NCI-H524 (cell line): ENCODE data around the gene NT5C3A.
"Not testable (repeated sequence)": the region's sequence is repeated elsewhere in the genome, so short reads cannot be mapped to it uniquely, and the experiment has no call there.

Experiments used
- DNase-seq, 2 experiments: peaks; one replicate each; lab custom pipeline; 2025; lab: John Stamatoyannopoulos, UW

Gene NT5C3A

GRCh38 chr7:33041631-33042428, 20.7 kb downstream of the NT5C3A start:
- DNase-seq = no peak

DNA sequence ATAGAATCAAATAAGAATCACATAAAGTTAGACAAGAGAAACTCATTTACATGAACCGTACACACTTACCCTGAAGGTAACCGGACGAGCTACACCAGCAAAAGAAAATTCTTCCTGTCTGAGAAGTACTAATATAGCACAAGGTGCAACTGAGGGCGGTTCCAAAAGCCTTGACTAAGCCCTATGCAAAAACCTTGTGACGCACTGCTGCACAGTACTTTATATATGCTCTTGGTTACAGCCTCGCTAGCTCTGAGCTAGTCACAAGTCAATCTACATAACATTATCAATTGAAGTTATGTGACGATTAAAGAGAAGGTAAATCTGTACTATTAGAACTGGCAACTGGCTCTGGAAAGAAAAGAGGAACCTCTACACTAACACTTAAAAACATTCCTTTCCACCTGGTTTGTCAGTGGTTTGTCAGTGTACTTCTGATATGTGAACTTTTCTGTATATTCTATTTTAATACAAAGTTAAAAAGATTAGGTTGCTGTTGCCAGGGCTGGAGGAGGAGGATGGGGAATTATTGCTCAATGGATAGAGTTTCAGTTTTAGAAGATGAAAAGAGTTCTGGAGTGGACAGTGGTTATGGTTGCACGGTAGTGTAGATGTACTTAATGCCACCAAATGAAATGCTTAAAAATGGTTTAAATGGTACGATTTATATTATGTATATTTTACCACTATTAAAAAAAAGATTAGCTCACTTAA, 21.6 kb downstream of the NT5C3A start:
- DNase-seq = no peak

GRCh38 chr7:33039903-33040292, 22.7 kb downstream of the NT5C3A start:
- no peak for DNase-seq

DNA sequence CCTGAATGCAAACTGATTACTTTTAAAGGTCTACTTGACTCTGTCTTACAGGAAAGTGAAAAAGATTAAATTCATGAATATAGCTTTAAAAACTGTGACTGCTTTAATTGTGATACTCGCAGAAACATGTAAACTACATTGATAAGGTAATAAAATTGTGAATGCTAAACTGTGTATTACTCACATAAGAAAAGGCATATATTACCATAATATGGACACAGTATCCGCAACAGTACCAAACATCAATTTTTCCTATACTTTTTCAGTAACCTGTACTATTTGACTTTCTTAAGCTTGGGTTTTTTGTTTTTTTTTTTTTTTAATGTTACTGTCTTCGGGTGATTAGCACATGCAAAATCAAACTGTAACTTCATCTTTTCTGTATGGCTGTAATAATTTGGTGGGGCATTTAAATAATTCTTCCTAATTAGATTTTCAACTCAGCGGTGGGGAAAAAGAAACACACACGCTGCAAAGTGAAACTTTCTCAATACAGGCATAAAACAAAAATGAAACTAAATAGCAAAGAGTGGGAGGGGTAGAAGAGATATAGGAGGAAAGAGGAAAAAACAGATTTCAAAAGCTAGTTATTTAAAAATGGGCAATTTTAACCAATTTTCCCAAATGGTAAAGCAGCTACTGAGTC, 23.2 kb downstream of the NT5C3A start:
- DNase-seq = no peak

- DNase-seq = no peak
These were observed 23.9 kb downstream of the NT5C3A start for GRCh38 chr7:33038639-33039038.

DNA sequence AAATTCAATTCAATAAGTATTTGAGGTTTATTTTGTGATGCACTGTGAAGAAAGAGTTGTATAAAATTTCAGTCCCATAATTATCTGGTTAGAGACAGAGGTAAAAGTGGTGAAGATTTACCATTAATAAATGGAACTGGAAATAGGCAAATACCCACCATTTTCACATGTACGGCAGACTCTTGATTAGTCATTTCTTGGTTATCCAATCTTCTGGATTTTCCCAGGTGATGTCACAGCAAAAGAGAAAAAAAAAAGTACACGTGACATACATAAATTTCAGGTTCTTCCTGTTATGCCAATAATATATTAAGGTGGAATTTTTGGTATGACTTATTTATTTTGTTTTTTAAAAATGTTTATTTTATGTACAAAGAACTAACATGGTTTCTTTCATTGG, 26.8 kb downstream of the NT5C3A start:
- no peak for DNase-seq

- DNase-seq = no peak
These were observed 38.3 kb downstream of the NT5C3A start for GRCh38 chr7:33024189-33024757.

DNA sequence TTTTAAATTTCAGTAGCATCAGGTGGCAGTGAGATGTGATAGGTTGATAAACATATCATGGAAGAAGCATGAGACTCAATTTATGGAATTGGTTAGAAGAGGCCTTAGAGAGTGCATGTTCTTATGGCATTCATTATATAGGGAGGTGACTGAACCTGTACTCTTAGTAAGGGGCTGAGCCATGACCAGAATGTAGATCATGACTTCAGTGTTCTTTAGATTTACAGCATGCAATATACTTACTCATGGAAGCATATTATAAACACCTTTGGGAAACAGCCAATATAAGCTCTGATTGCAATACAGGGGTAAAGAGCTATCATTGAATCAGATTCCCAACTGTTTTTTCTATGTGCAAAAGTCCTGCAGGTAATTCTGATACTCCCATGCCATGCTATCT, 50.2 kb downstream of the NT5C3A start:
- no peak for DNase-seq

- no peak for DNase-seq
These were observed 52.8 kb downstream of the NT5C3A start for GRCh38 chr7:33009734-33010133.

DNA sequence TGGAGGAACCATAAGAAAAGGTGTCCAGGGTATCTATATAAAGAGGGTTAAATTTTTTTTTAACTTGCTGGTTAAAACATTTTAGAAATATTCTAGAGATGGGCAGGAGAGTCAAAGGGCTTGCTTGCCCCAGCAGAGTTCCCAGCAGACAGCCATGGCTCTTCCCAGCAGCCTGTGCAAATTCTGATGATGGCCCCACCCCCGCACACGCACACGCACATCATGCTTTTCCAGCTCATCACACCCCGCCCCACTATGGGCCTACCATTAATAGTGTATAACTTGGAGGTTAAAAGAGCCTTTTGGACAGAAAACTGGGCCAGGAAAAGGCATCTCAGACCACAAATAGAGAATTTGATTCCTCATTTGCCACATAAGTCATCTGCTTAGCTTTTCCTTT, 56.9 kb downstream of the NT5C3A start:
- not testable (repeated sequence) for DNase-seq

DNA sequence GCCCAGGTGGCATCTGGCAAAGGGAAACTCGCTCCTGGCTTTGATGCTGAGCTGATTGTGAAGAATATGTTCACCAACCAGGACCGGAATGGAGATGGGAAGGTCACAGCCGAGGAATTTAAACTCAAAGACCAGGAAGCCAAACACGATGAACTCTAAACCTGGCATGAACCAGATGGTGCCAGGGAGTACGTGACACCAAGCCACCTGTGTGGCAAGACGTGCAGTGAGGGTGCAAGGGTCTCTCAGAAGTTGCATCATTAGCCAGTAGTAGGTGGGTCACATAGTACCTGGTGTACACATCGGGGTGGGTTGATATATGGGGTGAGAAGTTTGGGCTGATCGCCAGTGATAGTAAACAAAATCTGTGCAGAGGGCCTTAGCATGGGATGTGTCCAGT, 57.4 kb downstream of the NT5C3A start:
- not testable (repeated sequence) for DNase-seq

DNA sequence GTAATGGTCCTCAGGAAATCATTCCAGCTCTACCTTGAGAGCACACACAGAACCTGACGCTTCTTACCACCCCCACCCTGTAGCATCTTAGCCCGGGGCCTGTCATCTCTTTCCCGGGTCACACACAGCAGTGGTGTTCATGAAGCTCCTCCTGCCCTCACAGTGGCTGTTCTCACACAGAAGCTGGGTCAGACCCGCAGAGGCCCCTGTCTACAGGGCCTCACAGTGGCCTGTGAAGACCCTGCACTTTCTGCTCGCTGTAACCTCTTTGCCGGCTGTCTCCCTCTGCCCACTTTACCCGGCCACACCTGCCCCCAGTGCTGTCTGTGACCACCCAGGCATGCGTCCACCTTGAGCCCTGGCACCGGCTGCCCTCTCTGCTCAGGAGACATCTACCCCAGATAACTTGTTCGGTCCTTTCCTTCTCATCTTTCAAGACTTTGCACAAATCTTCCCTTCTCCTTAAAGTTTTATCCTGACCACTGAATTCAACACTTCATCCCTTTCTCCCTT, 58.4 kb downstream of the NT5C3A start:
- DNase-seq = not testable (repeated sequence)

GRCh38 chr7:33003111-33003510, 59.5 kb downstream of the NT5C3A start:
- not testable (repeated sequence) for DNase-seq

DNA sequence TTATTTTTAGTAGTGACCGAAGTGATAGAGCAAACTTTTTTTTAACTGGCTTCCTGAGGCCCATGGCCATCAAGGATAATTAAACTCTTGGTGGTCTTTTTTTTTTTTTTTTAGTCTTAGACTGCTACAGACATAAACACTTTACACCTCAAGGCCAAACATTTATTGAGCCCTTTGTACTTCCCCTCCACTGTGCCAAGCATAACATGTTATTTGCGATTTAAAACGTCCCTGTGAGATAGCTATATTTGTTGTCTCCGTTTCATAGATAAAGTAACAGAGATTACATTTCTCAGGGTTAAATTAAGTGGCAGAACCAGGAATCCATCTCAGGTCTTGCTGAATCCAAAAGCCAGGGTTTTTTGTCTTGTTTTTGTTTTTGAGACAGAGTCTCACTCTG, 63.2 kb downstream of the NT5C3A start:
- DNase-seq = not testable (repeated sequence)

DNA sequence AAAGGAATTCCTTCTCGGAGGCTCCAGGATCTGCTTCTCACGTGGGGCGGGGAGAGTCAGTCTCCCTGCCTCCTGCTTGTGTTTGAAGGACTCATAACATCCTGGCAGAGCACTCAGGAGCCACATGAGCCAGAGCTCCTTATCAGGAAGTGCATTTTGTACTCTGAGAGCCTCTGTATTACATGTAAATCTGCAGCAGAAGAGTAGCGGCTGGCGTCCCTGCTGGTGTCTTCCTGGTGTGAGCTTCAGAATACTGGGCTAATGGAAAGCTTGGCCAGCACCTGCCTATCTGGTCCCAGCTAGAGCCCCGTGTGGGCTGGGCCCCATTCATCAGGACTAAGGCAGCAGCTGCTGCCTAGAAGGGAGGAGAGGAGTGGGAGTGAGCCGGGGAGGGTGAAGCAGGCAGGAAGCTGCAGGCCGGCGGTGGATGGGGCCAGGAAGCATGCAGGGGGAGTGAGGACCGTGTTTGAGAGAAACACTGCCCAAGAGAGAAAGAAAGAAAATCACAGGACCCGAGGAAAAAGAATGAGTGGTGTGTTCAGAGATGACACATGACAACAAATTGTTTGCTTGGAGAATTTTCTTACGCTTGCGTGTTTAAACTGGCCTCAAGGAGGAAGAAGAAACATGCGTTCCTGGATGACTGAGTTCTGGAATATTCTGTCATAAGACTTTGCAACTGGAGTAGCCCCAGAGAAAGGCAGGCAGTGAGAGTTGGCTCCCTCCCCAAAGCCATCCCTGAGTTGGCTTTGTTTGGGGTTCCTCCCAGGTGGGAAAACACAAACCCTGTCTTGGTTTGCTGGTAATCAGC, 64.0 kb downstream of the NT5C3A start:
- DNase-seq = not testable (repeated sequence)

DNA sequence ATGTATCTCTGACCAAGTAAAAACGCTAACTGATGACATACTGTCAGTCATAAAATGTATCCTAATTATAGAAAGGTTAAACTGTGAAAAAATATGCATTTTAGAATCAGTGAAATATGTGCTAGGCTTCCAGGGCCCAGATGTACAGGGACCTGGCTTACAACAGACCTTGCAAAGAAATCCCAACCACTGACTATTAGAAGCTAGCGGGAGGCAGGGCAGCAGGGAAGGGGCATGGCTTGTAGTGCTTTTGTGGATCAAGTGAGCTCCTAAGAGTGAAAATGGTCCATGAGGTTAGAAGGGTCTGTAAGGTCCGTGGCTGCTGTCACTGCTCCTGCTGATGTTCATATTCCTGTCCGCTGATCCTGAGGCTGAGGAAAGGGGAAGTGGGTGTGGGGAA, 64.6 kb downstream of the NT5C3A start:
- DNase-seq = not testable (repeated sequence)

DNA sequence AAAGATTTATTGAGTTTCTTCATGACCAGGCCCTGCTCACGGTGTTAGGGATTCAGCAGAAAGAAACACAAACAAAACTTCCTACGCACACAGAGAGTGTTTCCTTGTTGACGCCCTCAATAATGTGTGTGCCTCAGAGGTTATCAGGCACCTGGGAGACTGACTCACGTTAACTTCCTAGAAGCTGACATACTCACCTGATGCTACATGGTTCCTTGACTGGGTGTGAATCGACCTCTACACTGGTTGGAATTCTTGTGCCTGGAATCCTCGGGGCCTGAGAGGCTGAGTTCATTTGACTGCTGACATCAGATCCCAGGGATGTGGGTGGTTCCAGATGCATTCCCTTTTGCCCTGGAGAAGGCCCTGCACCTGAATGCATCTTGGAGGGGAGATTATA, 69.8 kb downstream of the NT5C3A start:
- DNase-seq = not testable (repeated sequence)

- not testable (repeated sequence) for DNase-seq
These were observed 70.4 kb downstream of the NT5C3A start for GRCh38 chr7:32991975-32992700.

DNA sequence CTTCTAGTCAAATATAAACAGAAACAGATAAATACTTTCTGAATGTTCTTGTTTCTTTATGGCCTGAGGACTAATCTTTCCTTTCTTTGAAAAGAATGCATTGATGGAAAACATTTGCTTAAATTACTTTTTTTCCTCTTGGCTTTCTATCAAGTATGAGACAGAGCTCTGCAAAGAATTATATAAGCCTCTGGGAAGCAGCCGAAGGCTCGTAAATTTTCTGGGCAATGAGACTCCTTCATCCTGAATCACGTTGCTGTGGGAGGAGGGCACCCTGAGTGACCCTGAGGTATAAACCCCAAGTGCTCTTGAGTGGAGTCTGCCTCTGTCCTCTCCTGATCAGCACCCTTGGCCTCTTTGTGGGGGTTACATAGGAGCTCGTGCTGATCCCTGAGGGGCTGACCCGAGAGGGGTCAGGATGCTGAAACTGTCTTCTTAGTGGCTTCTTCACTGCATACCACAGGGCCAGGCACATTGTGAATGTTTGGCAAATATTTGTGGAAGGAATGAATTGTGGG, 71.4 kb downstream of the NT5C3A start:
- DNase-seq = not testable (repeated sequence)

DNA sequence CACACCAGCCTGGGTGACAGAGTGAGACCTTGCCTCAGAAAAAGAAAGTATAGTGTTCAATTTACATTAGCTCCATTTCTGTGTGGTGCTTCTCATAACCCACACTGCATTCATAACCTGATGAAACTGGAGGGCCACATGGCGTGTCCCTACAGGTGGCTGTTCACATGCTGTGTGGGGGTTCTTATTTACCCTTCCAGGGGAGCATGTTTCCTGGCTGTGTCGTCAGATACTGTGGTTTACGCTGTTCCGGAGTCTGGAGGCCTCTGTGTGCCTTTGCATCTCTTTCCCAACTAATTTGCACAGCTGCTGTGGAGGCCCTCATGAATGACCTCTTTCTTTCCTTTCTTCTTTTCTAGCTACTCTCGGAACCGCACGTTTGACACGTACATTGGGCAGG, 74.4 kb downstream of the NT5C3A start:
- not testable (repeated sequence) for DNase-seq
